ENCODE data around the gene ZNF219. TPM values are rescaled to one million over a fixed set of nuclear protein-coding genes. Genes with fewer than 3 reads are reported as not detected.

Gene ZNF219
- total and polyA plus RNA-seq, 4 experiments from 2014 or later: 0.80 to 8.0 (median 5.3) TPM

GRCh38 chr14:21092273-21093011, 6.0 kb downstream of the ZNF219 start:
- POLR2A ChIA-PET (ENCODE audit: partially characterized antibody): interaction anchor here (1.0 to 5.3 kb wide), 6 partner anchors 8 to 80 kb away, joined by 3 to 82 read pairs (median 5); partner anchors contain the start of gene TMEM253
- peak; percentile 86 to 91 (median 90) for DNase-seq
- peak overlapping the region in 6 of 7 donors; percentile 79 to 97 (median 94) for H3K27ac Mint-ChIP-seq
- no peaks in the 10 kb centered on the region for H3K9me3 ChIP-seq (ENCODE audit: control insufficient read depth in 1 of 2, low read length in 2 of 2)
- no peaks in the 10 kb centered on the region for H3K36me3 ChIP-seq (ENCODE audit: insufficient read depth, low read length)
- no peak overlapping the region for H3K4me3 ChIP-seq (ENCODE audit: low read length in 2 of 2)
- CTCF ChIA-PET (ENCODE audit: partially characterized antibody): interaction anchor here (1.0 to 7.3 kb wide), 19 partner anchors 9 to 103 kb away, joined by 3 to 296 read pairs (median 11); partner anchors contain the start of genes ARHGEF40 and TMEM253
- H3K4me1 Mint-ChIP-seq: peaks cover 17 to 50% (median 29%) of the 10 kb centered on the region in 4 donors
- peak overlapping the region in 2 of 8 donors; percentile 2 to 72 for H3K4me3 Mint-ChIP-seq
- peaks cover 0 to 1% (median 0%) of the 10 kb centered on the region in 8 donors for H3K9me3 Mint-ChIP-seq
- peaks cover 0 to 2% of the 10 kb centered on the region in 2 donors for H3K36me3 Mint-ChIP-seq
- peak overlapping the region; percentile 17 for H3K27ac ChIP-seq (ENCODE audit: low read depth, low read length)
- H3K27me3 ChIP-seq (ENCODE audit: insufficient read depth, low read length): no peaks in the 10 kb centered on the region
- peaks cover 21% of the 10 kb centered on the region for H3K4me1 ChIP-seq (ENCODE audit: insufficient read depth, low read length)
- intact Hi-C loops (cut with micrococcal nuclease): loop anchor here (1.0 to 2.0 kb wide), 4 partner anchors 12 to 78 kb away; partner anchors contain the start of gene NDRG2
- H3K27me3 Mint-ChIP-seq: no peaks in the 10 kb centered on the region

DNA sequence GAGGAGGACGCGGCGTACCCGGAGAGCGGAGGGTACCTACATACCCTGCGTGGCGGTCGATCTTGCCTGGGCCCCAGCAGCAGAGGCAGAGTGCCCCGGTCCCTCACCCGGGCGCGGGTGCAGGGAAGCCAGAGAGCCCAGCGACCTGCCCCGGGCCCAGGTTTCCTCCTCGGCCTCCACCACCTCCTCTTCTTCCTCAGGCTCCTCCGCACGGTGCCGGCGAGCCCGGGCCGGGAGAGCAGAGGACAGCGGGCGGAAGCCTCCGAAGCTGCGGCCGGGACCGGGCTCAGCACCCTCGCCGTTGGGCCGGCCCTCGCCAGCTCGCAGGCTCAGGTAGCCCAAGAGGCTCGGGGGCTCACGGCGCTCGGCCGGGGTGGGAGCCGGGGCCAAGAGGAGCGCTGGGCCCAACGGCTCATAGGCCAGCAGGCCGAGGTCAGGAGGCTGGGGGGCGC, 6.6 kb downstream of the ZNF219 start:
- Histone ChIP-seq H3K4me3 (ENCODE audit: low read length in 2 of 2) (no peak overlapping the region), H3K27ac (ENCODE audit: low read depth, low read length) (no peak overlapping the region), H3K4me1 (ENCODE audit: insufficient read depth, low read length) (peaks cover 20% of the 10 kb centered on the region), H3K27me3 (ENCODE audit: insufficient read depth, low read length) (no peaks in the 10 kb centered on the region), H3K9me3 (ENCODE audit: control insufficient read depth in 1 of 2, low read length in 2 of 2) (no peaks in the 10 kb centered on the region), H3K36me3 (ENCODE audit: insufficient read depth, low read length) (no peaks in the 10 kb centered on the region)
- H3K27ac Mint-ChIP-seq: peak overlapping the region in 3 of 7 donors; percentile 35 to 79 (median 57)
- no peaks in the 10 kb centered on the region for H3K27me3 Mint-ChIP-seq
- intact Hi-C loops (cut with micrococcal nuclease): loop anchor here (1.0 to 2.0 kb wide), 4 partner anchors 12 to 78 kb away; partner anchors contain the start of gene NDRG2
- ChIA-PET POLR2A (ENCODE audit: partially characterized antibody) (interaction anchor here (1.0 to 5.3 kb wide), 6 partner anchors 9 to 79 kb away, joined by 3 to 82 read pairs (median 5); partner anchors contain the start of gene TMEM253), CTCF (ENCODE audit: partially characterized antibody) (interaction anchor here (1.0 to 7.3 kb wide), 17 partner anchors 8 to 103 kb away, joined by 3 to 296 read pairs (median 11); partner anchors contain the start of genes ARHGEF40 and TMEM253)
- H3K9me3 Mint-ChIP-seq: peaks cover 0 to 3% (median 0%) of the 10 kb centered on the region in 8 donors
- H3K4me1 Mint-ChIP-seq: peaks cover 19 to 50% (median 29%) of the 10 kb centered on the region in 4 donors
- H3K36me3 Mint-ChIP-seq: peaks cover 0 to 3% of the 10 kb centered on the region in 2 donors
- no peak overlapping the region for H3K4me3 Mint-ChIP-seq
- DNase-seq: no peak

DNA sequence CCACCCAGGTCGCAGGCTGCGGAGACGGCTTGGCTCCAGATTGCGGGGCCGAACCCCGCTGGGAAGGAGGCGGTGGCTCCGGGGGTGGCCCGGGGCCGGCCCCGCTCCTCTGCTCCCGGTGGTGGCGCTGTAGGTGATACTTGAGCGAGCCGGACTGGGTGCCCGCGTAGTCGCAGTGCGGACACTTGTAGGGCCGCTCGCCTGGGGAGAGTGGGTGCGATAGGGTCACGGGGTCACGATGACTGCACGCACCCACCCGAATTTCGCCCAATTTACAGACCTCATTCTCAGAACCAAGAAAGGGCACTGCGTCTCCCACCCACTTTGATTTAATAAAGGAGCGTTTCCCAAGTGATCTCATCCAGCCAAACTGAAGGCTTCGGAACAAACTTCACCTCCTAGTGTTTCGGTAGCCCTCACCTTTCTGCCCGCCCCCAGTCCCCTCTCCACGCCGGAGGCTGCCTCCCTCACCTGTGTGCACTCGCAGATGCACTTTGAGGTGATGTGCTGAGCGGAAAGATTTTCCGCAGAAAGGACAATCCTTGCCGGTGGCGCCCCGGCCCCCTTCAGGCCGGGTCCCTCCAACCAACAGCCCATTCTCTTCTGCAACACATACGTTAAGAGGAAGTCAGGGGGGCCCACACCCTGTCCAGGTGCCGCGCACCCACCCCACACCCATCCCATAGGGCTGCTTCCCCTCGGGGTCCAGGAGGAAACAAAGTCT, 7.4 kb downstream of the ZNF219 start:
- H3K27ac ChIP-seq (ENCODE audit: low read depth, low read length): no peak overlapping the region
- no peaks in the 10 kb centered on the region for H3K9me3 ChIP-seq (ENCODE audit: control insufficient read depth in 1 of 2, low read length in 2 of 2)
- H3K27me3 ChIP-seq (ENCODE audit: insufficient read depth, low read length): no peaks in the 10 kb centered on the region
- Mint-ChIP-seq H3K4me3 (no peak overlapping the region), H3K9me3 (peaks cover 0 to 3% (median 0%) of the 10 kb centered on the region in 8 donors), H3K27me3 (peaks cover 0 to 1% of the 10 kb centered on the region in 2 donors), H3K36me3 (peaks cover 0 to 3% of the 10 kb centered on the region in 2 donors), H3K27ac (peak overlapping the region; percentile 46 to 85 (median 70)), H3K4me1 (peaks cover 24 to 49% (median 35%) of the 10 kb centered on the region in 4 donors)
- ChIA-PET POLR2A (ENCODE audit: partially characterized antibody) (interaction anchor here (1.6 to 5.3 kb wide), 3 partner anchors 13 to 76 kb away, joined by 6 to 82 read pairs (median 16); no protein-coding TSS in a partner anchor), CTCF (ENCODE audit: partially characterized antibody) (interaction anchor here (1.0 to 7.3 kb wide), 14 partner anchors 14 to 102 kb away, joined by 3 to 296 read pairs (median 32); partner anchors contain the start of genes ARHGEF40 and TMEM253)
- peaks cover 23% of the 10 kb centered on the region for H3K4me1 ChIP-seq (ENCODE audit: insufficient read depth, low read length)
- H3K4me3 ChIP-seq (ENCODE audit: low read length in 2 of 2): no peak overlapping the region
- H3K36me3 ChIP-seq (ENCODE audit: insufficient read depth, low read length): no peaks in the 10 kb centered on the region
- intact Hi-C loops (cut with micrococcal nuclease): no loop called here
- DNase-seq: no peak

DNA sequence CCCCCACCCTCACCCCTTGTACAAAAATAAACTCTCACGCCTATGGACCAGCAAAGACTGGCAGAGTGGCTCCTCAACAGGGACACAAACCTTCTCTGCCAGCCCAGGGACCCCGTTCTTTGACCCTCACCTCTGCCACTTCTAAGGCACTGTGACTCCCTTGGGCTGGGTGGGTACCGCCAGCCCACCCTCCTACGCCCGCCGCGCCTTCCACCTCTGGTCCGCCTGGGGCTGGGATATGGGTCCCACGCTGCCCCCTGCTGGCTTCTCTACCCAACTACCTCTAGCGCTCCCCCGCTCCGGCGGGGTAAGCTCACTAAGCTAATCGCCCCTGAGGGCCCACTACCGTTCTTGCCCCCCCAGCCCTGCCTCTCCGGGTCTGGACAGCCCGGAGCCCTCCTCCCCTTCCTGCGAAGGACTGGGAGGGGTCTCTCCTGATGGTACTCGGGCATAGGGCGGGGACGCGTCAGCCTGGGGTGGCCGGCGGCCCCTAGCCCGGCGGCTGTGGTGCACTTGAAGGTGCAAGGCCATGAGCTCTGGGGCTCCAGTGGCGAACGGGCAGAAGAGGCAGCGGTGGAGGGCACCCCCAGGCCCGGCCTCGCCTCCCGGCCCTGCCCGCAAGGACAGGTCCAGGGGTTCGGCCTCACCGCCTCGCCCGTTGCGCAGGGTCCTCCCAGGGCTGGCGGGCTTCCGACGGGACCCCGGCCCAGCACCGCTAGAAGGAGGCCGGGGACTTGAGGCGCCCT, 8.1 kb downstream of the ZNF219 start:
- Histone ChIP-seq H3K4me1 (ENCODE audit: insufficient read depth, low read length) (peaks cover 23% of the 10 kb centered on the region), H3K36me3 (ENCODE audit: insufficient read depth, low read length) (no peaks in the 10 kb centered on the region), H3K27ac (ENCODE audit: low read depth, low read length) (no peak overlapping the region), H3K9me3 (ENCODE audit: control insufficient read depth in 1 of 2, low read length in 2 of 2) (no peaks in the 10 kb centered on the region), H3K4me3 (ENCODE audit: low read length in 2 of 2) (no peak overlapping the region), H3K27me3 (ENCODE audit: insufficient read depth, low read length) (no peaks in the 10 kb centered on the region)
- no peak for DNase-seq
- Mint-ChIP-seq H3K27ac (peak overlapping the region; percentile 75 to 100 (median 99)), H3K4me3 (no peak overlapping the region), H3K36me3 (peaks cover 0 to 3% of the 10 kb centered on the region in 2 donors), H3K4me1 (peaks cover 24 to 51% (median 37%) of the 10 kb centered on the region in 4 donors), H3K27me3 (peaks cover 0 to 1% of the 10 kb centered on the region in 2 donors), H3K9me3 (peaks cover 0 to 3% (median 0%) of the 10 kb centered on the region in 8 donors)
- CTCF ChIA-PET (ENCODE audit: partially characterized antibody): interaction anchor here (1.2 to 4.4 kb wide), 5 partner anchors 11 to 77 kb away, joined by 3 to 80 read pairs (median 50); no protein-coding TSS in a partner anchor
- intact Hi-C loops (cut with micrococcal nuclease): no loop called here
- POLR2A ChIA-PET (ENCODE audit: partially characterized antibody): interaction anchor here (1.0 to 4.2 kb wide), 4 partner anchors 13 to 75 kb away, joined by 3 to 57 read pairs (median 8); partner anchors contain the start of genes ARHGEF40 and TMEM253

DNA sequence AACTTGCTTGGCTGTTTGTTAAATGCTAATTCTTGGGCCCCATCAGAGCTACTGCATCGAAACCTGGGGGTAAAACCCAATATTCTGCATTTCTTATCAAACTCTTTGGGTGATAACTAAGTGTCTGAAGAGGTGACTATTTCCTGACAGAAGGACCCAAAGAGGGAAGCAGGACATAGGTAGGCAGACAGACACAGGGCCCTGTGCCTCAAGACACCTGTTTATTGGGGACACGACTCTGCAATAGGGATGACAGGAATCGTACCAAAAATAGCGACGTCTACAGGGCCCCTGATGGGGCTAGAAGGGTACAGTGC, 8.6 kb downstream of the ZNF219 start:
- H3K4me3 Mint-ChIP-seq: no peak overlapping the region
- intact Hi-C loops (cut with micrococcal nuclease): no loop called here
- H3K27me3 Mint-ChIP-seq: peaks cover 0 to 1% of the 10 kb centered on the region in 2 donors
- ChIA-PET CTCF (ENCODE audit: partially characterized antibody) (interaction anchor here (1.1 to 4.4 kb wide), 7 partner anchors 12 to 76 kb away, joined by 3 to 80 read pairs (median 4); no protein-coding TSS in a partner anchor), POLR2A (ENCODE audit: partially characterized antibody) (interaction anchor here (1.0 to 4.2 kb wide), 5 partner anchors 13 to 75 kb away, joined by 3 to 57 read pairs (median 5); partner anchors contain the start of genes ARHGEF40 and TMEM253)
- peak overlapping the region; percentile 93 to 100 (median 99) for H3K27ac Mint-ChIP-seq
- H3K9me3 Mint-ChIP-seq: peaks cover 0 to 3% (median 0%) of the 10 kb centered on the region in 8 donors
- Histone ChIP-seq H3K4me1 (ENCODE audit: insufficient read depth, low read length) (peaks cover 23% of the 10 kb centered on the region), H3K9me3 (ENCODE audit: control insufficient read depth in 1 of 2, low read length in 2 of 2) (no peaks in the 10 kb centered on the region), H3K36me3 (ENCODE audit: insufficient read depth, low read length) (no peaks in the 10 kb centered on the region), H3K27ac (ENCODE audit: low read depth, low read length) (peak overlapping the region; percentile 10), H3K27me3 (ENCODE audit: insufficient read depth, low read length) (no peaks in the 10 kb centered on the region), H3K4me3 (ENCODE audit: low read length in 2 of 2) (no peak overlapping the region)
- peaks cover 24 to 51% (median 36%) of the 10 kb centered on the region in 4 donors for H3K4me1 Mint-ChIP-seq
- no peak for DNase-seq
- peaks cover 0 to 3% of the 10 kb centered on the region in 2 donors for H3K36me3 Mint-ChIP-seq

- ChIA-PET POLR2A (ENCODE audit: partially characterized antibody) (interaction anchor here (1.0 to 4.2 kb wide), 5 partner anchors 14 to 74 kb away, joined by 3 to 57 read pairs (median 5); partner anchors contain the start of genes ARHGEF40 and TMEM253), CTCF (ENCODE audit: partially characterized antibody) (interaction anchor here (0.8 to 4.4 kb wide), 10 partner anchors 12 to 76 kb away, joined by 3 to 80 read pairs (median 4); partner anchors contain the start of gene ARHGEF40)
- H3K27ac Mint-ChIP-seq: peak overlapping the region; percentile 93 to 100 (median 99)
- peak overlapping the region; percentile 93 for H3K27ac ChIP-seq (ENCODE audit: low read depth, low read length)
- no peaks in the 10 kb centered on the region for H3K36me3 ChIP-seq (ENCODE audit: insufficient read depth, low read length)
- no peaks in the 10 kb centered on the region for H3K9me3 ChIP-seq (ENCODE audit: control insufficient read depth in 1 of 2, low read length in 2 of 2)
- H3K9me3 Mint-ChIP-seq: peaks cover 0 to 3% (median 0%) of the 10 kb centered on the region in 8 donors
- intact Hi-C loops (cut with micrococcal nuclease): no loop called here
- peaks cover 0 to 1% of the 10 kb centered on the region in 2 donors for H3K27me3 Mint-ChIP-seq
- DNase-seq: no peak
- H3K4me3 ChIP-seq (ENCODE audit: low read length in 2 of 2): no peak overlapping the region
- H3K36me3 Mint-ChIP-seq: peaks cover 0 to 3% of the 10 kb centered on the region in 2 donors
- H3K4me1 Mint-ChIP-seq: peaks cover 24 to 51% (median 36%) of the 10 kb centered on the region in 4 donors
- peak overlapping the region in 1 of 8 donors; percentile 33 for H3K4me3 Mint-ChIP-seq
- no peaks in the 10 kb centered on the region for H3K27me3 ChIP-seq (ENCODE audit: insufficient read depth, low read length)
- peaks cover 23% of the 10 kb centered on the region for H3K4me1 ChIP-seq (ENCODE audit: insufficient read depth, low read length)
Observed at GRCh38 chr14:21089271-21089670, 9.2 kb downstream of the ZNF219 start.

All from CD4-positive, alpha-beta memory T cell (primary cell).